Mesendoderm (in vitro differentiated cells): ENCODE results near the gene OPA1.

Experiments used
- DNase-seq: peaks from one replicate; pipeline ENCODE4 v3.0.0; 2013
- H2AK5ac ChIP-seq: 2 replicates; pipeline ENCODE4 v1.6.1; 2013; ENCODE audit warnings: low read length, inconsistent platforms
- H2BK120ac ChIP-seq: 2 replicates; pipeline ENCODE4 v1.6.1; 2013; ENCODE audit warnings: low read depth, mild to moderate bottlenecking, low read length, moderate library complexity, mixed read lengths
- H2BK15ac ChIP-seq: replicated peaks from 2 replicates; pipeline ENCODE4 v1.6.1; 2013; ENCODE audit warnings: low read depth, mild to moderate bottlenecking, moderate library complexity
- H2BK5ac ChIP-seq: 2 replicates; pipeline ENCODE4 v1.6.1; 2013; ENCODE audit warnings: low read length, inconsistent platforms
- H3K18ac ChIP-seq: 2 replicates; pipeline ENCODE4 v1.6.1; 2013; ENCODE audit warnings: mild to moderate bottlenecking, low read length, mixed read lengths
- H3K23ac ChIP-seq: one replicate; pipeline ENCODE4 v1.6.1; 2013; ENCODE audit warnings: low read length
- H3K27ac ChIP-seq: 2 replicates; pipeline ENCODE4 v1.5.1; 2013; ENCODE audit warnings: low read depth, mild to moderate bottlenecking, inconsistent platforms, low read length, moderate library complexity
- H3K27me3 ChIP-seq: 2 replicates; pipeline ENCODE4 v1.6.1; 2013; ENCODE audit warnings: low read length, control low read depth, mild to moderate bottlenecking, inconsistent platforms; ENCODE audit not compliant: insufficient read depth, poor library complexity
- H3K36me3 ChIP-seq: 2 replicates; pipeline ENCODE4 v1.6.1; 2013; ENCODE audit warnings: low read length, inconsistent platforms; ENCODE audit not compliant: control insufficient read depth, insufficient read depth
- H3K4ac ChIP-seq: one replicate; pipeline ENCODE4 v1.6.1; 2013; ENCODE audit warnings: low read depth, mild to moderate bottlenecking, low read length, moderate library complexity
- H3K4me1 ChIP-seq: 2 replicates; pipeline ENCODE4 v1.6.1; 2013; ENCODE audit warnings: low read depth, low read length, inconsistent platforms; ENCODE audit not compliant: control insufficient read depth
- H3K4me2 ChIP-seq: 2 replicates; pipeline ENCODE4 v1.6.1; 2013; ENCODE audit warnings: low read length
- H3K4me3 ChIP-seq: 2 replicates; pipeline ENCODE4 v1.5.1; 2013; ENCODE audit warnings: mild to moderate bottlenecking, low read length
- H3K56ac ChIP-seq: one replicate; pipeline ENCODE4 v1.6.1; 2013; ENCODE audit warnings: low read length
- H3K79me1 ChIP-seq: 2 replicates; pipeline ENCODE4 v1.6.1; 2013; ENCODE audit warnings: low read length, inconsistent platforms
- H3K79me2 ChIP-seq: 2 replicates; pipeline ENCODE4 v1.6.1; 2013; ENCODE audit warnings: mild to moderate bottlenecking, low read length; ENCODE audit not compliant: control insufficient read depth, insufficient read depth
- H3K9ac ChIP-seq: 2 replicates; pipeline ENCODE4 v1.6.1; 2013; ENCODE audit warnings: low read length, inconsistent platforms
- H4K5ac ChIP-seq: one replicate; pipeline ENCODE4 v1.6.1; 2013; ENCODE audit warnings: low read length
- H4K8ac ChIP-seq: one replicate; pipeline ENCODE4 v1.6.1; 2013; ENCODE audit warnings: low read depth, mild to moderate bottlenecking, control low read depth, low read length, moderate library complexity
- WGBS: extraction: QIAGEN DNeasy Blood & Tissue Kit; methylation state at CpG from one replicate; pipeline ENCODE4 v1.1.7; 2013; ENCODE audit warnings: low lambda C conversion rate, missing lambda C conversion rate; ENCODE audit not compliant: insufficient coverage; ENCODE audit errors: extremely low coverage; 5-methylcytosine and 5-hydroxymethylcytosine counted together

OPA1 gene

DNA sequence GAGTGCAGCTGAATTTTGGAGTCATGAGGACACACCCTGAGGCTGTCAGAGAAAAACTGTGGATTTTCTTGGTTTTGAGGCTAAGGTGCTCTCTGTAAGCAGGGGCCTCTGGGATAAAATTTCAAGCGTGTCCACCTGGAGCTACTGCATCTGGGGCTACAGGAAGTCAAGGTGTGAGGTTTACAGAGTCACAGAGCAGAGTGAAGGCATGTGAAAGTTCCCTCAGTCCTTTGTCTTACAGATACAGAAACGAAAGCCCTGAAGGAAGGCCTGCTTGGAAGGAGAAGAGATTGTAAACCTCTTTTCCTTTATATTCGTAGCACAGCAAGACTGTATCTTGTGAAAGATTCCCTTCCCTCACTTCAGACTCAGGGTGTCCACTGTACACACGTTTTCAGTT lies 138.6 kb downstream of the OPA1 start:
- Histone ChIP-seq H2BK5ac (no peak overlapping the region), H3K27me3 (no peaks in the 10 kb centered on the region), H3K4me2 (no peak overlapping the region), H3K18ac (no peak overlapping the region), H2AK5ac (no peak overlapping the region), H3K79me2 (no peaks in the 10 kb centered on the region), H3K56ac (peak overlapping the region; percentile 22), H3K4me3 (no peak overlapping the region), H3K4ac (no peak overlapping the region), H4K5ac (no peak overlapping the region), H2BK120ac (no peak overlapping the region), H3K79me1 (no peaks in the 10 kb centered on the region), H4K8ac (no peak overlapping the region), H3K9ac (no peak overlapping the region), H2BK15ac (no peak overlapping the region), H3K4me1 (no peaks in the 10 kb centered on the region), H3K36me3 (no peaks in the 10 kb centered on the region), H3K23ac (no peak overlapping the region), H3K27ac (no peak overlapping the region)
- peak; percentile 54 for DNase-seq
- no CpG with 5 or more reads among the region's 4 CpGs for WGBS

DNA sequence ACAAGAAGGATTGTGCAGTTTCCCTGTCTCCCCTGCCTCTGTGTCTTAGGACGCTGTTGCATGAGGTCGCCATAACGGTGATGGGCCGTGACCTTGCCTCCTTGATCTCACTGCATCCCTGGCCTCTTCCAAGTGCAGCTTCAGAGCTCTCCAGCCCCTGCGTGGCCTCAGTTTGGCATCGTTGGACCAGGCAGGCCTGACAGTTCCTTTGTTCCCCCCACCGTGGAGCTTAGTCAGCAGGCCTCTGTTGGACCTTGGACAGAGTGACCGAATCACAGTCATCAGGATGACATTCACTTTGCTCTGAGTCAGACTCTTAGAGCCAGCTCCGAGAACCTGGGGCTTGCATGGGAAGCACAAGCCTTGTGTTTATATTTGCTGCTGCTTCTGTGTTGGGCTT lies 139.4 kb downstream of the OPA1 start:
- Histone ChIP-seq H3K9ac (no peak overlapping the region), H3K79me1 (no peaks in the 10 kb centered on the region), H3K4me1 (no peaks in the 10 kb centered on the region), H3K27ac (no peak overlapping the region), H4K5ac (no peak overlapping the region), H2BK5ac (no peak overlapping the region), H3K56ac (no peak overlapping the region), H2BK15ac (no peak overlapping the region), H3K4ac (no peak overlapping the region), H3K18ac (no peak overlapping the region), H2BK120ac (no peak overlapping the region), H3K23ac (no peak overlapping the region), H3K36me3 (no peaks in the 10 kb centered on the region), H3K79me2 (no peaks in the 10 kb centered on the region), H3K4me2 (no peak overlapping the region), H3K27me3 (no peaks in the 10 kb centered on the region), H3K4me3 (no peak overlapping the region), H2AK5ac (no peak overlapping the region), H4K8ac (no peak overlapping the region)
- DNase-seq: no peak
- no CpG with 5 or more reads among the region's 9 CpGs for WGBS

DNA sequence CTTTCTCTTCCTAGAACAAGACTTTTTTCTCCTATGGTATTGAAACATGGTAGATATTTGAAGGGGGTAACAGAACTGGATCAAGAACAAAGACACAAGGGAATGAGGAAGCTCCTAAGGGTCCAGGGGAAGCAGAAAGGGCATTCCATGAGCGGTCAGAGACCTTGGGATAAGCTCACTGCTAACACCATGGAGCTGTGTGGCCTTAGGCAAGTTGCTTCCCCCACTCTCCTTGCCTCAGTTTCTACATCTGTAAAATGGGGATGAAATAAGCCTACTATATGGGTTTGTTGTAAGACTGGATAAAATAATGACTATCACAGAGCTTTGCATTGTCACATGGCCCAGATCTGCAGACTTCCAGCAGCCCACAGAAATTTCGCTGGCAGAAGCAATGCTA lies 139.8 kb downstream of the OPA1 start:
- Histone ChIP-seq H3K4me3 (no peak overlapping the region), H3K79me1 (no peaks in the 10 kb centered on the region), H2BK5ac (no peak overlapping the region), H3K56ac (no peak overlapping the region), H3K9ac (no peak overlapping the region), H3K79me2 (no peaks in the 10 kb centered on the region), H4K5ac (no peak overlapping the region), H3K4me1 (no peaks in the 10 kb centered on the region), H3K23ac (no peak overlapping the region), H2AK5ac (no peak overlapping the region), H4K8ac (no peak overlapping the region), H3K4ac (no peak overlapping the region), H3K4me2 (no peak overlapping the region), H2BK120ac (no peak overlapping the region), H3K27me3 (no peaks in the 10 kb centered on the region), H3K27ac (no peak overlapping the region), H3K18ac (no peak overlapping the region), H3K36me3 (no peaks in the 10 kb centered on the region), H2BK15ac (no peak overlapping the region)
- no peak for DNase-seq
- WGBS: no CpG with 5 or more reads among the region's 2 CpGs

DNA sequence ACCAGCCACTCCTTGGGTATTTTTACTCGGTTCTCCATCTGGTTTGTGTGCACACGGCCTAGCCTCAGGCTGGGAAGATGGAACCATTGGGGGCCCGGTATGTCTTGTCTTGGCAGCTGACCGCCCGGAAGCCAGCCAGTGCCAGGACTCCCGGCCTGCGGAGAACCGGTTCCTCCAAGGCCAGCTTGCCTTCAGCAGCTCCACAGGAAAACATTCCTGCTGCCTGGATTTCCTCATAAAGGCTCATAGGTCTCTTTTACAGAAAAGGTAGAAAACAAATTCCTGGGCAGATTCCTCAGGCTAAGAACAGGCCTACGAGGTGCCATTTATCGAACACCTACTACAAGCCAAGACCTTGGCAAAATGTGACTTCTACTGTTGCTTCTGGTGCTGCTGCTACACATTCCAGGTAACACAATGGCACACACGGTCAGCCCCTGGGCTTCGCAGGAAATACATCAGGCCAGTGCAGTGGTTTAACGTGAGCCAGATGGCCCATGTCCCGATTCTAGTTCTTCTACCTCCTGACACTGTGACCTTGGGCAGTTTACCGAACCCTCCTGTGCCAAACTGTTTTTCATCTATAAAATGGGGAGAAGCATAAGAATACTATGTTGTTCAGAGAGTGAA lies 141.8 kb downstream of the OPA1 start:
- no peak overlapping the region for H4K8ac ChIP-seq
- no peak overlapping the region for H2BK15ac ChIP-seq
- no peak overlapping the region for H2BK120ac ChIP-seq
- no peak overlapping the region for H3K56ac ChIP-seq
- H3K23ac ChIP-seq: no peak overlapping the region
- no peak overlapping the region for H3K4ac ChIP-seq
- H3K27me3 ChIP-seq: no peaks in the 10 kb centered on the region
- H3K79me2 ChIP-seq: no peaks in the 10 kb centered on the region
- H3K18ac ChIP-seq: no peak overlapping the region
- no peak overlapping the region for H2BK5ac ChIP-seq
- H3K4me1 ChIP-seq: no peaks in the 10 kb centered on the region
- H3K4me3 ChIP-seq: no peak overlapping the region
- no peaks in the 10 kb centered on the region for H3K36me3 ChIP-seq
- H3K4me2 ChIP-seq: no peak overlapping the region
- H3K9ac ChIP-seq: no peak overlapping the region
- no CpG with 5 or more reads among the region's 15 CpGs for WGBS
- DNase-seq: no peak
- no peak overlapping the region for H4K5ac ChIP-seq
- H2AK5ac ChIP-seq: no peak overlapping the region
- no peaks in the 10 kb centered on the region for H3K79me1 ChIP-seq
- no peak overlapping the region for H3K27ac ChIP-seq

DNA sequence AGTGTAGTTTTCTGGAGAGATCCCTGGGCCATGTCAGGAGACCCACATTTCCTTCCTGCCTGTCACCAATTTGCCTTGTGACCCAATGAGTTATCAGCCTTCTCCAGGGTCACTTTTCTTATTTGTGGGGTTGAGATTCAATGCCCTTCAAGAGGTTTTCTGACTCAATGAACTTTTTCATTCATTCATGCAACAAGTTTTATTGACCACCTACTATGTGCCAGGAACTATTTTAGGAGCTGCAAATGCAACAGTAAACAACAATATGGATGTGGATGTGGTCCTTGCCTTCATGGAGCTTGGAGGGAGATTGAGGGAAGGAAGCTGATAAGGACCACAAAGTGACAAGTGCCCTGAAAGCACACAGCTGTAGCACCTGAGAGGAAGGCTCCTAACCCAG lies 142.8 kb downstream of the OPA1 start:
- no peak for DNase-seq
- Histone ChIP-seq H3K18ac (no peak overlapping the region), H2BK15ac (no peak overlapping the region), H3K4me1 (no peaks in the 10 kb centered on the region), H2AK5ac (no peak overlapping the region), H4K8ac (no peak overlapping the region), H3K27me3 (no peaks in the 10 kb centered on the region), H2BK120ac (no peak overlapping the region), H4K5ac (no peak overlapping the region), H3K79me1 (no peaks in the 10 kb centered on the region), H2BK5ac (no peak overlapping the region), H3K79me2 (no peaks in the 10 kb centered on the region), H3K9ac (no peak overlapping the region), H3K56ac (no peak overlapping the region), H3K4me3 (no peak overlapping the region), H3K27ac (no peak overlapping the region), H3K36me3 (no peaks in the 10 kb centered on the region), H3K23ac (no peak overlapping the region), H3K4me2 (no peak overlapping the region), H3K4ac (no peak overlapping the region)

DNA sequence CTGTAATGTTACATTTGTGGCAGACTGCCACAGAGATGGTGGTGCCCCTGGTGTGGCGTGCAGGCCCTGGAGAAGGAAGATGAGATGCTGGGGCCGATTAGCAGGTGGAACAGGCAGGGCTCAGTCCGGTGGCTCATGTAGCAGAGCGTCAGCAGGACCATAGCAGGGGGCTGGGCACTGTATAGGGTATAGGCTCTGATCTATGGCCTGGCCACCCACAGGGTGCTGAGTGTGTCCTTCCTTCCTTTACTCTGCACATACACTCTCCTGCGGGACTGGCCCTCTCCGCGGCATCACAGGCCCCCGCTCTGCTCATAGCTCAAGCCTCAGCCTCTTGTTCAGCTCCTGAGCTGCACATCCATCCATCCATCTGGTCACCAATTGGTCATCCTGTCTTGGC lies 143.6 kb downstream of the OPA1 start:
- Histone ChIP-seq H3K4ac (no peak overlapping the region), H3K4me3 (no peak overlapping the region), H2AK5ac (no peak overlapping the region), H2BK120ac (no peak overlapping the region), H3K27ac (no peak overlapping the region), H3K56ac (no peak overlapping the region), H3K79me2 (no peaks in the 10 kb centered on the region), H3K23ac (no peak overlapping the region), H3K9ac (no peak overlapping the region), H2BK5ac (no peak overlapping the region), H3K4me2 (no peak overlapping the region), H3K4me1 (no peaks in the 10 kb centered on the region), H2BK15ac (no peak overlapping the region), H4K8ac (no peak overlapping the region), H3K18ac (no peak overlapping the region), H3K79me1 (no peaks in the 10 kb centered on the region), H3K27me3 (no peaks in the 10 kb centered on the region), H3K36me3 (no peaks in the 10 kb centered on the region), H4K5ac (no peak overlapping the region)
- no peak for DNase-seq
- WGBS: no CpG with 5 or more reads among the region's 8 CpGs
